HG03442 (cell line): Measurements from ENCODE around the gene ROS1.
"Not testable (repeated sequence)": the region's sequence is repeated elsewhere in the genome, so short reads cannot be mapped to it uniquely, and the experiment has no call there.

Experiments
- ATAC-seq: cut with Tn5 transposase; IDR thresholded peaks from one replicate; pipeline ENCODE4 v1.9.1; 2021; ENCODE audit warnings: mild to moderate bottlenecking, moderate library complexity; ENCODE audit not compliant: unreplicated experiment

ROS1 gene

GRCh38 chr6:117425431-117426153 is at the start of gene ROS1:
ROS1 (minus strand) TSS chr6:117425942; CDS start chr6:117425656, 286 bp downstream.
- ATAC-seq = no peak

GRCh38 chr6:117473401-117473800 is 47.7 kb upstream of the ROS1 start:
- ATAC-seq = no peak

GRCh38 chr6:117472667-117473066 is 46.9 kb upstream of the ROS1 start:
- ATAC-seq = no peak

- no peak for ATAC-seq
Measured at GRCh38 chr6:117469791-117470190, 44.0 kb upstream of the ROS1 start.

GRCh38 chr6:117469356-117469755 is 43.6 kb upstream of the ROS1 start:
- no peak for ATAC-seq

GRCh38 chr6:117468527-117468926 is 42.8 kb upstream of the ROS1 start:
- ATAC-seq = not testable (repeated sequence)

GRCh38 chr6:117467876-117468275 is 42.1 kb upstream of the ROS1 start:
- ATAC-seq = no peak

- ATAC-seq = no peak
Measured at GRCh38 chr6:117465691-117466090, 39.9 kb upstream of the ROS1 start.

GRCh38 chr6:117464700-117465099 is 39.0 kb upstream of the ROS1 start:
- peak; percentile 14 for ATAC-seq

GRCh38 chr6:117463762-117464665 is 38.3 kb upstream of the ROS1 start:
- ATAC-seq = peak; percentile 92

- ATAC-seq = no peak
Measured at GRCh38 chr6:117459204-117459944, 33.6 kb upstream of the ROS1 start.

GRCh38 chr6:117456998-117457397 is 31.3 kb upstream of the ROS1 start:
- ATAC-seq = no peak

- ATAC-seq = no peak
Measured at GRCh38 chr6:117456250-117456649, 30.5 kb upstream of the ROS1 start.

GRCh38 chr6:117451671-117452070 is 25.9 kb upstream of the ROS1 start:
- no peak for ATAC-seq

- ATAC-seq = no peak
Measured at GRCh38 chr6:117449549-117450439, 24.1 kb upstream of the ROS1 start.

GRCh38 chr6:117448732-117449485 is 23.2 kb upstream of the ROS1 start:
- no peak for ATAC-seq

GRCh38 chr6:117448011-117448410 is 22.3 kb upstream of the ROS1 start:
- ATAC-seq = no peak

- no peak for ATAC-seq
Measured at GRCh38 chr6:117446861-117447260, 21.1 kb upstream of the ROS1 start.

- no peak for ATAC-seq
Measured at GRCh38 chr6:117444600-117444999, 18.9 kb upstream of the ROS1 start.

- ATAC-seq = not testable (repeated sequence)
Measured at GRCh38 chr6:117442313-117442712, 16.6 kb upstream of the ROS1 start.
